KG1 (cell line): ENCODE measurements around the gene ADAMTSL3.

Experiments used
- DNase-seq: peaks from one replicate; lab custom pipeline; 2025; lab: John Stamatoyannopoulos, UW

ADAMTSL3 gene

DNA sequence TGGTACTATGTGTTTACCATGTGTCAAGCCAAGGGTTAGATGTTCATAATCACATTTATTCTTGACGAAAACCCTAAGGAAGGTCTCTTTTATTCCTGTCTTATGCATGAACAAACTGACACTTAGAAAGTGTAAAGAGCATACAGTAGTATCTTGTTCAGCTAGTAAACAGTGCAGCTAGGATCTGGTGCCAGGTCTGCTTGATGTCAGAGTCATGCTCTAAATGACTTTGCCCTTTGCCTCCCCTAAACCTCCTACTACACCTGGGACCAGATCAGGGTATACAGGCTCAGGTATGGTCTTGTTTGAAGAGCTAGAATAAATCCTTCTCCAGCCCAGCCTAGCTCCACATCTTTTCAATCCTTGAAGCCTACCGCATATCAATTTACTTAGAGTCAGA is 232.4 kb downstream of the ADAMTSL3 start:
- no peak for DNase-seq

DNA sequence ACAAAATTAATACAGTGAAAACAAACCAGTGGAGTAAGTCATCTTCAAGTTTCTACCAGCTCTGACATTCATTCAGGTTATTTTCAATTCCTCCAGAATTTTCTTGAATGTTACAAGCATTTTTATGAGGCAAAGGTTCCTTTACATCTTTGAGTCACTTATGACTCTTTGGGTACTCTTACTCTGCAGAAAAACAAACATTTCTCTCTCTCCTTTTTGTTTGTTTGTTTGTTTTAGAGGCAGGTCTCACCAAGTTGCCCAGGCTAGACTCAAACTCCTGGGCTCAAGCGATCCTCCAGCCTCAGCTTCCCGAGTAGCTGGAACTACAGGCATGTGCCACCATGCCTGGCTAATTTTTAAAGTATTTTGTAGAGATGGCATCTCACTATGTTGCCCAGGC is 233.5 kb downstream of the ADAMTSL3 start:
- no peak for DNase-seq

DNA sequence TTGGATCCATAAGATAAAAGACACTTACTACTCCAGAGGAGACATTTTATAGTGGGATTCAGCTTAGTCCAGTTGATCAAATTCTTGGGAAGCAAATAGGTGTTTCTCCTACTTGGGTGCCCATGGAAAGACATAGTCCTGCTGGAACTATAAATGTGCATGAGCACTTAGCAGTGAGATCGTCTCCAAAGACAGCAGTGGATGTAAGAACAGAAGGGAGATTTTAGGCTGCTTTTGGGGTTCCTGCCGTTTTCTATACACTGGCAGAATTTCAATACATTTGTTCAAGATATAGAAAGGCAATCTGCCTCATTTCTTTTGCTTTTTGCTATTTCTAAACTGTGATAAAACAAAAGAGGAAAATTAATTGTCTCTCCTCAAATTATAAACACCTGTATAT is 234.0 kb downstream of the ADAMTSL3 start:
- DNase-seq, result no peak

GRCh38 chr15:83889995-83890394 is 236.1 kb downstream of the ADAMTSL3 start:
- DNase-seq, result no peak

DNA sequence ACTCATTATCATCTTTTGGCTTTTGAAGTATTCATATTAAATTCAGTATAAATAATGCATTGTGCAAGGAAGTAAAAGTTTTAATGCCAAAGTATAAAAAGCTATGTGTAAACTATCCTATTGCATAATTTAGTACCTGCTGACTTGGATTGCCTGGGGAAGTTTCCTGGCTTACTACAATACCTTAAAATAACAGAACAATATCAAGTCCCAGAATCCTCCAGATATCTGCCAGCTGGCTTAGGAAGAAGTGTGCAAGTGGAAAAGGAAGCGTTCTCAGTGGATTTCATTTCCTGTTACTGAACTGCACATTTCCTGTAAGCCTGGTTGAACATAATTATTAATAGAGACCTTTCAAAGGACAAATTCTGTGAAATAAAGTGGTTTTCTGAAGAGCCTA is 236.7 kb downstream of the ADAMTSL3 start:
- DNase-seq, result no peak

DNA sequence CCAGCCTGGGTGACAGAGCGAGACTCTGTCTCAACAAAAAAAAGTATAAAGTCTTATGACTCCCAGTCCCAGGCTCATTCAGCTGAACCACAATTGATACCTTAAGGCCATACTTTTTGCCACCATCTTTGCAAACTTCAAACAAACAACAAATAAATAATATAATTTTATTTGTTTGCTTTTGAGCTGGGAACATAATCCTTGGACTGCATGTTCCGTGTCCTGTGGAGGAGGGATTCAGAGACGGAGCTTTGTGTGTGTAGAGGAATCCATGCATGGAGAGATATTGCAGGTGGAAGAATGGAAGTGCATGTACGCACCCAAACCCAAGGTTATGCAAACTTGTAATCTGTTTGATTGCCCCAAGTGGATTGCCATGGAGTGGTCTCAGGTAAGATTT is 238.6 kb downstream of the ADAMTSL3 start:
- DNase-seq, result no peak

GRCh38 chr15:83893308-83893707 is 239.4 kb downstream of the ADAMTSL3 start:
- DNase-seq, result no peak

DNA sequence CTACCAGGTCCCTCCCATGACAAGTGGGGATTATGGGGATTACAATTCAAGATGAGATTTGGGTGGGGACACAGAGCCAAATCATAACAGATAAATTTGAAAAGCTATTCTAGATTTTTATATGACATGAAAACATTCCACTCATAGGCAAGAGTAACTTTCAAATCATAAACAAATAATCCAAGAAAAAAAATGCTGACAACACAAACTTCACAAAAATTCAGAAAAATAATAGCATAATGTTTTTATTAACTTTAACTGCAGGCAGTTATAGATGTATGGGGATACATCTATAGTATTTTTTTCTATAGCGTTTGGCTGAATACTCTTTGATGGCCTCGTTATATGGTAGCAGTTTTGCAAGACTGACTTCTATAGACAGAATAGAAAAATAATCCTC is 243.1 kb downstream of the ADAMTSL3 start:
- DNase-seq, result no peak

GRCh38 chr15:83898361-83898760 is 244.4 kb downstream of the ADAMTSL3 start:
- DNase-seq, result no peak

DNA sequence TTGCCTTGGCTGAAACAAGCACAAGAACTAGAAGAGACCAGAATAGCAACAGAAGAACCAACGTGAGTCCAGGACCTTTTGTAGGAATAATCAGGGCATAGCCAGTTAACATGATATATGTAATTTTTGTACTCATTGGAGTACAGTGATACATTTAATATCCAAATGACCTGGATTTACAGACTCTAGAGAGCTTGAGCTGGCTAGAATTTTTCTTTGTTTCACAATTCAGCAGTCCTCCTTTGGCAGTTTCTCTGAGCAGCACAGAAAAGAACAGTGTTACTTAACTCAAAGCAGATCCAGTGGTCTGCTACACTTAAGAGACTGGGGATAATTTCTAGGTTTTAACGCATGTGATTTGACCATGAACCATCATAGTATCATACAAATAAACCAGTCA is 245.7 kb downstream of the ADAMTSL3 start:
- DNase-seq, result no peak

DNA sequence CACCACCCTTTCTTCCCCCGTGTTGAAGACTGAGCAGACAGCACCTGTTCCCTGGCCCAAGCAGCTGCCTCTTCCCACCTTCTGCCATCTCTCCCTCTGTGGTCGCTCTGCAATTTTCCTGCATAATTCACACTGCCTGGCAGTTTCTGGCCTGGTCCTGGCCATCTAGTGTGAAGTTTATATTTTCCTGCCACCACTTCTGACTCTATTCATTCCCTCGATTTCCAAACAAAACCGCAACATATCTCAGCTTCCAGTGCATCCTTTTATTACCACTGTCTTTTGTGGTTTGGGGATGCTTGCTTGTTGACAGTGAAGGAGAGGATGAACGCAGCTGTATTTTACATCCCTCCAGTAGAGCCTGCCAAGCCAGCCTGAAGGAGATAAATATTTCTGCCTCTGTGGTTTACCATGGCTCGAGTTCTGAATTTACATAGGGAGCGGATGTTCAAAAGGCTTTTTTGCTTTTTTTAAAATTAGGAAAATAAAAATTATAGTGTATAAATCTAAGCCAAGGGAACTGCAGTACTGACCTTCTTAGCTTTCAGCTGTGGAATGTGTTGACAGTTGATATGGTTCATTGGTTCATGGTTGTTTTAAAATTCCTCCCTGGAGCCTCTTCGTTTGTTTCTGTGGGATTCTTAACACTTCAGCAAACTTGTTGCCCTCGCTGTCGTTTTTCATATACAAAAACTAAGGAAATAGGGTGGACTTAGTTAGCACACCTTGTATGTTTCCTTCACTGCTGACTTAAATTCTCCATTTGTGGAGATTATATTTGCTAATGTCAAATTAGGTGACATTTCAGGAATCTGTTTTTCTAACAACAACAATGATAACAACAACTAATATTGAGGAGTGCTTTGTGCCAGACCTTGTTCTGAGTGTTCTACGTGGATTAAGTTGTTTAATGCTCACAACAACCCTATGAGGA is 250.5 kb downstream of the ADAMTSL3 start:
- no peak for DNase-seq

GRCh38 chr15:83905556-83906273 is 251.8 kb downstream of the ADAMTSL3 start:
- no peak for DNase-seq

GRCh38 chr15:83911345-83911744 is 257.4 kb downstream of the ADAMTSL3 start:
- DNase-seq, result no peak

DNA sequence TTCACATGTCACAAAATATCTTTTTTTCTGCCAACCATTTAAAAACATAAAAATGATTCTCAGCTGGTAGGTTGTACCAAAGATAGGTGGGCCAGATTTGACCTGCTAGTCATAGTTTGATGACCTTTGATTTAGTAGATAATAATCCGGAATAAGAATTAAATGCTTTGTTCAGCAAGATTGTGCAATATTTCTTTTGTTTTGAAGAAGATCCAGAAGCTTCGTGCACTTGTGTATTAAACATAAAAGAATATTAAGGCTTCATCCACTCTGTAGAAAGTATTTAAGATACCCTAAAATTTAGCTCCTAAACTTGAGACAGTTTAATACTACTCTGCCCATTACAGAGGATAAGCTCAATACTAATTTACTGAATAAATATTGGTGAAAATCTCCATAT is 258.4 kb downstream of the ADAMTSL3 start:
- DNase-seq, result no peak

DNA sequence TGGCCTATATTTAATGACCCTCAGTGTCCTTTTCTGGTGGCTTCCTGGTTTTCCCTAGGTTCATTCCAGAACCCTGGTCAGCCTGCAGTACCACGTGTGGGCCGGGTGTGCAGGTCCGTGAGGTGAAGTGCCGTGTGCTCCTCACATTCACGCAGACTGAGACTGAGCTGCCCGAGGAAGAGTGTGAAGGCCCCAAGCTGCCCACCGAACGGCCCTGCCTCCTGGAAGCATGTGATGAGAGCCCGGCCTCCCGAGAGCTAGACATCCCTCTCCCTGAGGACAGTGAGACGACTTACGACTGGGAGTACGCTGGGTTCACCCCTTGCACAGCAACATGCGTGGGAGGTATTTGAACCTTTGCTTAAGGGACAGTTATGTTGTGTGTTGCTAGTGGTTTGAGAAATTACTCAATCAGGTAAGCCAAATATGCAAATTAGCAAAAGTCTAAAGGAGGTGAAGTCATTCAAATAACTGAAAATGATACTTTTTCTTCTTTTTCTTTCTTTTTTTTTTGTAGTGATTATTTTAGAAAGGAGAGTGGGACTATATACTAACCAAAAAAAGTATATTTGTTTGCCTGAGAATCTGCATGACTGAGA is 259.2 kb downstream of the ADAMTSL3 start:
- DNase-seq, result no peak

DNA sequence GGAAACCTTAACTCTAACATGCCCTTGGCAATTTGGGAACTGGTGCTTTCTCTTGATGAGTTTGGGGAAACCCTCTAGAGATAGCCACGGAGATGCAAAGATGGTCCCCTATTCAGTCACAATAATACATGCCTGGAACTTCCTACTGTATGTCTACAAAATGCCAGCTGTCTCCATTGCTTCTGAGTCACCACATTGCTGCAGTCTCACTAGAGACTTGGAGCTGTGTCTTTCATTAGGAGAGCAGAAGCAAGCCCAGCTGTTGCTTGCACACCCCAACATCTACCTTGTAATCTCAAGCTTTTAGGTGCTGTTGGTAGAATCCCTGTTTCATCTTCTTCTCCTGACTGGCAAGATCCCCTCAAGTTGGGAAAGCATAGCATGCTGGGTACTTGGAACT is 261.0 kb downstream of the ADAMTSL3 start:
- DNase-seq, result no peak

- DNase-seq, result no peak
Observed at GRCh38 chr15:83917432-83917831, 263.5 kb downstream of the ADAMTSL3 start.

DNA sequence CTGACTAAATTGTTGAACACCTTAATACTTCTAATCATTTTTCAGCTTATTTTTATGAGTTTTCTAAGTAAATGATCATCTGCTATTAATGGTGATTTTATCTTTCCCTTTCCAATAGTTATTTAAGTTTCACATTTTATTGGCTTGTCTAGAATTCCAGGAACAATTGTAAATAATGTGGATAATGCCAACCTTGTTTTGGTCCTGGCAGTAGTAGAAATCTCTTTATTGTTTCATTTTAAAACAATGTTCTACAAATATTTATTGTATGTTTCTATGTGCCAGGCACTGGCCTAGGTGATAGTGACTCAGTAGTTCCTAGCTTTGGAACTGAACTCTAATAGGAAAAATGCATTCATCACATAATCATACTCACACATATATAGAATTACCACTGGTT is 264.1 kb downstream of the ADAMTSL3 start:
- no peak for DNase-seq

DNA sequence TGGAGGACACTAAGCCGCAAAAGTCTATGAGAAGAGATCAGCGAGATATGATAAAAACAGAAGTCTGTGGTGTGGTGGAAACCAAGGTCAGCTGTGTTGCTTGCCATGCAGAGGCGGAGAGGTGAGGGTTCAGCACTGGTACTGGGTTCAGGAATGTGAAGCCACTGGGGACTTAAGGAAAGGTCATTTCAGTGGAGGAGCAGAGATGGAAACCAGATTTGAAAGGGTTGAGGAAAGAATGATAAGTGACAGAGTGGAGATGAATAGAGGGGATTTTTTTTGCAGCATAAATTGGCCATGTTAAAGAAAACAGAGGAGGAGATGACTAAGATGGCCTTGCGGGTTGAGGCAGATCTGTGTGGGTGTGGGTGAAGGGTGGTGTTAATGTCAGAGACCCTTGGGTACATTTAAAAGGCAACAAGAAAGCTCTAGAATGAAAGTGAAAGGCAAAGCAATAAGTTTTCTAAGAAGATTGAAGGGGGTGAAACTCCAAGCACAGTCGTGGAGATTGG is 265.5 kb downstream of the ADAMTSL3 start:
- no peak for DNase-seq

DNA sequence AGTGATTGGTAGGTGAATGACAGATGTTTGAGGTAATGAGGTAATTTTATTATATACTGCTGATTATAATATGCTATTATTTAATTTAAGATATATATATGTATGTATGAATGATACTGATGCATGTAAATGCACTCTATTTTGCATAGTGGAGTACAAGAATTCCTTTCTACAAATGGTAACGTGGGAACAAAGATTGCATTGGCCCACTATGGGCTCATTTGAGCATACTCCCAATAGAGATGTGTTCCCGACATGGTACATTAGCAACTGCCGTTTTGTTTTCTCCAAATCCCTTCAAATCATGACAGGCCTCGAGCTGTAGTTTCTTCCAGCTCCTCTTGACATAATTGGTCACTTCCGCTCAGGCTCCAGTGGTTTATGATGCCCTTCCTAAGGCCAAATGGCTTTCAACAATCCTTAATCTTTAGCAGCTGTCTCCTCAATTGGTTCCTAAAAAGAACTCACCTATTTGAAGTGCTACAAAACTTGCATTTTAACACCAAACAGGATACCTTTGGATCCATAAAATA is 266.1 kb downstream of the ADAMTSL3 start:
- DNase-seq, result no peak

- no peak for DNase-seq
Observed at GRCh38 chr15:83922649-83923294, 268.8 kb downstream of the ADAMTSL3 start.

DNA sequence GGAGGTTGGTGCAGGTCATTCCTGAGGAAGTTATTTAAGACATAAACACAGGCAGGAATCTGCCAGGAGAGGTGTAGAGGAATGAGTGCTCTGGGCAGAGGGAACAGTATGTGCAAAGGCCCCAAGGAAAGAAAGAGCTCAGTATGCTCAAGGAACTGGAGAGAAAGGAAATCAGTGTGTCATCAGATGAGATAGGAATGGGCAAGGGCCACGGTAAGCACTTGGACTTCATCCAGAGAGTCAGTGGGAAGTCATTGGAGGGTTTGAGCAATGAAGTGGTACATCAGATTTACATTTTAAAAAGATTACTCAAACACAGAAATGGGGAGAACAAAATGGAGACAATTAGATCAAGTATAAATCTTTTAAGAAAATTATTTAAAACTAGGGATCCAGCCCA is 272.2 kb downstream of the ADAMTSL3 start:
- no peak for DNase-seq
